Inferior parietal cortex (tissue), 1 donor: ENCODE results near the gene RGS5.
"Not testable (repeated sequence)": the region's sequence is repeated elsewhere in the genome, so short reads cannot be mapped to it uniquely, and the experiment has no call there.

Experiments used
- DNase-seq: peaks from one replicate; pipeline ENCODE4 v3.0.0-alpha.2; 2016; ENCODE audit errors: extremely low spot score

The RGS5 gene, protein sequence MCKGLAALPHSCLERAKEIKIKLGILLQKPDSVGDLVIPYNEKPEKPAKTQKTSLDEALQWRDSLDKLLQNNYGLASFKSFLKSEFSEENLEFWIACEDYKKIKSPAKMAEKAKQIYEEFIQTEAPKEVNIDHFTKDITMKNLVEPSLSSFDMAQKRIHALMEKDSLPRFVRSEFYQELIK

DNA sequence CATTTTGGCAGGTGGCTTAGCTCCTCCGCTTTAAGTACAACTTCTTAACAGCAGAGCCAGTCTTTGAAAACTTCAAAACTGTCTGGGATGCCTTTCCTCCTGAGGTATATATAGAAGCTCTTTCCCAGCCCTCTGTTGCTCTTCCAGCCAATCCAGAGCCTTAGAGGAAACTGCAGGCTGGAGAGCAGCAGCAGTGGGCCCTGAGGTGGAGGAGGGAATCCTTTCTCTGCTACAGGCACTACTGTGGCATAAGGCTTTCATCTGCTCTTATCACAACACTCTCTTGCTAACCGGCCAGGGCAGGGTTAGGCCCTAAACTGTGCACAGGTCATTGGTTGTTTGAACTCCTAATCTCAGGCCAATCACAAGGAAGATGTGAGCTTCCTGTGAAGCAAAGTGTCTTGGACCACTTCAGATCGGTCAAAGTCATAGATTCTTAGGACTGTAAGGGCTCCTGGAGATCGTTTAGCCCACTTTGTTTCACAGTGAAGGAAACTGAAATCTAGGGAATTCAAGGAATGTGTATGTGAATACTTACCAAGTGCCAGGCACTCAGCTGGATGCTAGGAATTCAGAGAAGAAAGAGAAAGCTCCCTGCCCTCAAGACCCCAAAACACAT lies at the start of gene RGS5:
Gene RGS5, minus strand, starts transcription at position 84 of the 619 bp plus-strand sequence. Its CDS starts 81 bp downstream, at position 3.
- no peak for DNase-seq

DNA sequence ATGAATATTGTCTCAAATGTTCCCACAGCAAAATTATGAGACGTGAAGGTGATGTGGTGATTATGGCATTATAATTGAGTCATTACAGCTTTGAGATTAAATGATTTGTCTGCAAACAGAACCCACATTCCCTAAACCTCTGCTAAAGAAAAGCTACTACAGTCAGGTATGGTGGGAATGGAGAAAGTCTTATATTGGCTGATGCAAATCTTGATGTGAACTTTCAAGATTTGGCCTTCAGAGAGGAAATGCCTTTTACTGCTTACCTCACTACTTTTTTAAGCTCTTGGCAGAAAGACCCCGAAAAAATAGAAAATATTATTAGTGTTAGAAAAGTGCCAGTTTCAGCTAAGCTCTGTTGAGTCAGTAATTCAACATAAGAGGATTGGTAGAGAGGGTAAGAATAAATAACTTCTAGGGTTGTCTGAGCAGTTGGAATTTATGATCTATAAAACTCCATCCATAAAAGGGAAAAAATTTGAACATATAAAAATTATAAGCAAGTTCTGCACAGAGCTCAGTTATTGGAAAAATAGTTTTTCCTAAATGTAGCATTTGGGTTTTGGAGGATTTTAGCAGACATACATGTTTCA lies 47.8 kb upstream of the RGS5 start:
- DNase-seq = no peak

DNA sequence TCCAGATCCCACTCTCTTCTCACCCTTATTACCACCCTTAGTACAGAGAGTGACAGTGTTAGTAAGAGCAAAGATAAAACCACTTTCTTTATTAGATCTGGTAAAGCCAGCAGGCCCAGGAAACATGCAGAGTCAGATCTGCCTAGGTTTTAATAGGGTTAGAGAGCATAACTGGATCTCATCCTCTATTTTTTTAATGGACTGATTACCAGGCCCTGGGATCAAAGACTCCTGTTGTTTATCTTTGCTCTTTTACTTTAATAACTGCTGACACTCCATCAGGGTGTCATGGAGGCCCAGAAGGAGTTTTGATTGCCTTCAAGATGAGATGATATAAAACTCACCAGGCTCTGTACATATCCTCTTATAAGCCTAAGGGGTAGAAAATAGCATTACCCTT lies 45.3 kb upstream of the RGS5 start:
- DNase-seq = no peak

DNA sequence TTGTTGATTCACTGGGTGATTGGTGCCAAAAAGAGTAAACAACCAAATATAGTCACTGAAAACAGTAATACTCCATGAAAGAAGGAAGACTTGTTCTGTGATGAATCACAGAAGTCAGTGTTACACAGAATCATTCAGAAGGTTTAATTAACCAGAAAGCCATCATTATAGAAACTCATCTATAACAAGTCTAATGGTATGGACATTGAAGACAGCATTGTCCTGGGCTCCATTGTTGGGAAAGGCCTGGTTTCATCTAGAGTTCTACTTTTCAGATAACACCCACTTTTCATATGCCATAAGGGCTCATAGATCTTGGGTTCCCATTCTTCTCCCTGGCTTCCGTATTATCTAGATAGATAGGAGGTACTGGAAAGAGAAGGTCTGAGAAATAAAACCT lies 41.9 kb upstream of the RGS5 start:
- DNase-seq = not testable (repeated sequence)

DNA sequence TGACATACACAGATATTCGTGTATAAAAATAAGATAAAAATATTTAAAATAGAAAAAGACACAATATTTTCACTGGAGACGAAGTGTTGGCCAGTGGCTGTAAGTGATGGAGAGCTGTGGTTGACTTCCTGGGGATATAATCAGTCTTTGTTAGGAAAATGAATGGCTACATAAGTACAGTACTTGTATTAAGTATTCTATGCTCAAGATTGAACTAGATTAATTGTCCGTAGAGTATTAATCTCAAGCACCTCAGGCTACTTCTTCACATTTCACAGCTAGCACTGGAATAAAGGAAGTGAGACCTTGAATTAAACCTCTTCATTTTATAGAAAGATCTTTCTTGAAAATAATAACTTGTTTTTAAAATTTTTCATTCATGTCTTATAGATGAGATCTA lies 39.0 kb upstream of the RGS5 start:
- no peak for DNase-seq

DNA sequence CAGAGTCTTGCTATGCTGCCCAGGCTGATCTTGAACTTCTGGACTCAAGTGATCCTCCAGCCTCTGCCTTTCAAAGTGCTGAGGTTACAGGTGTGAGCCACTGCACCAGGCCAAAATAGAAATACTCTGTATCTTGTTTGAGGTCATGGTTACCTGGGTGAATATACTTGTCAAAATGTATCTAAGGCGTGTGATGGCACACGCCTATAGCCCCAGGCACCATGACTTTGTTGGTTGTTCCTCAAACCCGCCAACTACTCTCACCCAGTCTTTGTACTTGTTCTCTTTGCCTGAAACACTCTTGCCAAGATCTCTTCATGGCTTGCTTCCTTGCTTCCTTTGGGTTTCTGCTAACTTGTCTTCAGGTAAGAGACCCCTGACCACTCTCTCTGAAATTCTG lies 38.0 kb upstream of the RGS5 start:
- DNase-seq = no peak

DNA sequence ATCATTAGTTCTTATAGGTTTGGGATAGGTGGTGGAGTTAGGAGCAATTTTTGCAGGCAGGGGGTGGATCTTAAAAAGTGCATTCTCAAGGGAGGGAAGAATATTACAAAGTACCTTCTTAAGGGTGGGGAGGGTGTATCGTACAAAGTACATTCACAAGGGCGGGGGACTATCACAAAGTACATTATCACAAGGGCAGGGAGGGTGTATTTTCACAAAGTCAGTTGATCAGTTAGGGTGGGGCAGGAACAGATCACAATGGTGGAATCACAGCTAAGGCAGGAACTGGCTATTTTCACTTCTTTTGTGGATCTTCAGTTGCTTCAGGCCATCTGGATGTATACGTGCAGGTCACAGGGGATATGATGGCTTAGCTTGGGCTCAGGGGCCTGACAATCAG lies 30.9 kb upstream of the RGS5 start:
- DNase-seq = not testable (repeated sequence)

DNA sequence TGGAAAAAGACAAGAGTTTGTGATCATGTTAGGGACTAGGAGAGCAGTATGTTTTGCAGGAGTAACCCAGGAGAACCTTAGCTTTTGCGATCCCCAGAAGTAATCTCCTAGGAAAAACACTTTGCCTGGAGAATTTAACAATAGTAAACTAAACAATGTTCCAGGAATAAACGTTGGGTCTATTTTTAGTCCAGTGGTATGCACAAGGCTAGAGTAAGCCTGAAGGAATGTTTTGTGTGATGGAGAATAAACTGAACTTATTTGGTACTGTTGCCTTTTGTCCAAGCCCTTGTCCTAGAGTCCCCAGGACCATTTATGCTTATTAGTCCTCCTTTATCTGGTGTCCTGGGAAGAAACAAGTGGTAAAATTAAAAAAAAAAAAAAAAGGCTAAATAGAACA lies 28.7 kb upstream of the RGS5 start:
- DNase-seq = no peak

DNA sequence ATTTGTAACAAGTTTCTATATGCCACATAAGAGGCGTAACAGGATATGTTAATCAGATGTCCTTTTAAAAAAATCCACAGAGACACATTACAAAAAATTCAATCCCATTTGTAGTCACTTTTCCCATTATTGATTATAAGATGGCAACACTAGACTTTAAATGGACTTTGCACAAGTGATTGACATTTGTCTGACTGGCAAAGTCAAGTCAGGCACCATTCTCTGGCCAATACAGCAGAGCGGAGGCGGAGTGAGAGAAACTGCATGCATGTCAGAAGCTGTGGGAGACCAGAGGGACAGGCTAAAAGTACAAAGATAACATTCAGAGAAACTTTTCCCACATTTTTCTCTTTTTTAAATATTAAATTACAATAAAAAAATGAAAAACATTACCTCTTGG lies 28.1 kb upstream of the RGS5 start:
- no peak for DNase-seq

DNA sequence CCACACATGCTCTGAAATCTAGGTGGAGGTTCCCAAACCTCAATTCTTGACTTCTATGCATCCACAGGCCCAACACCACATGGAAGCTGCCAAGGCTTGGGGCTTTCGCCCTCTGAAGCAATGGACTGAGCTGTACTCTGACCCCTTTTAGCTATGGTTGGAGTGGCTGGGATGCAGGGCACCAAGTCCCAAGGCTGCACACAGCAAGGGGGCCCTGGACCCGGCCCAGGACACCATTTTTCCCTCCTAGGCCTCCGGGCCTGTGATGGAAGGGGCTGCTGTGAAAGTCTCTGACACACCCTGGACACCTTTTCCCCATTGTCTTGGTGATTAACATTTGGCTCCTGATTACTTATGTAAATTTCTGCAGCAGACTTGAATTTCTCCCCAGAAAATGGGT lies 25.6 kb upstream of the RGS5 start:
- not testable (repeated sequence) for DNase-seq

DNA sequence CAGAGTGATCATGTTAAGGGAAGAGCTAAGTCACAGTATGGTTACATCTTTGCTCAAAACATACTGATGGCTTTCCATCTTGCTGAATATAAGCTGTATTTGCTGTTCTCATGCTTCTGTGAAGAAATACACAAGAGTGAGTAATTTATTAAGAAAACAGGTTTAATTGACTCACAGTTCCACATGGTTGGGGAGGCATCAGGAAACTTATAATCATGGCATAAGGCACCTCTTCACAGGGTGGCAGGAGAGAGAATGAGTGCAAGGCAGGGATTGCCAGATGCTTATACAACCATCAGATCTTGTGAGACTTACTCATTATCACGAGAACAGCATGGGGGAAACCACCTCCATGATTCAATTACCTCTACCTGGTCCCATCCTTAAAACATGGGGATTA lies 24.4 kb upstream of the RGS5 start:
- no peak for DNase-seq

DNA sequence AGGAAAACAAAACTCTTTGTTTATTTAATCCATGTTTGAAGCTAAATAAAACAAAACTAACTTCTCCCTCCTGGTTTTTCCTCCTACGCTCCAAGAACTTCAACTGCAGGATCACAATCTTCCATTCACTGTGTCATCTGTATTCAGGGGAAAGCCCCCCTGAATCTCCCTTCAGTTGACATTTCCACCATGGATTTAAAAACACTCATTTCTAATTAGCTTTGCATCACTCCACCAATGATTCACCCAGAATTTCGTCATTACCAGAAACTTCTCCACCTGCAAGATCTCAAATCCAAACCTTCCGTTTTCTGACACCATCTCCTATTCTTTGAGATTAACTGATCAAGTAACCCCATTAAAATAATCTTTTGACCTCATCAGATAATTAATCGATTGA lies 10.9 kb upstream of the RGS5 start:
- DNase-seq = no peak

DNA sequence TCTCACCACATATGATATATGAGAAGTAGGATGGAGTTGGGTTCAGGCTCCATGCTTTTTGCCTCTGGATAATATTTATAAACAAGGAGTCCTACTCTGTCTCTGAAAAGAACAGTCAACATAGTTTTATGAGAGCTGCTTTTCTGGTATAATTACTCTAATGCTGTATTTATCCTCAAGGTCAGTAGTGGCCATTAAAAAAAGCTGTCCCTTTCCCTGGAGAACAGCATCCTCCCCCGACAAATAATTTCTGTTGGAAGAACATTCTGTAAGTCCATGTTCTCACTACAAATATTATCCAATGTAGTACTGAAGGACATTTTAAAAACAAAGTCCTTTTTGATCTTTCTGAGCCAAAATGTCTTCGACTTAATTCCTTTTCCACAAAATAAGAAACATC lies 9.0 kb upstream of the RGS5 start:
- DNase-seq = no peak

DNA sequence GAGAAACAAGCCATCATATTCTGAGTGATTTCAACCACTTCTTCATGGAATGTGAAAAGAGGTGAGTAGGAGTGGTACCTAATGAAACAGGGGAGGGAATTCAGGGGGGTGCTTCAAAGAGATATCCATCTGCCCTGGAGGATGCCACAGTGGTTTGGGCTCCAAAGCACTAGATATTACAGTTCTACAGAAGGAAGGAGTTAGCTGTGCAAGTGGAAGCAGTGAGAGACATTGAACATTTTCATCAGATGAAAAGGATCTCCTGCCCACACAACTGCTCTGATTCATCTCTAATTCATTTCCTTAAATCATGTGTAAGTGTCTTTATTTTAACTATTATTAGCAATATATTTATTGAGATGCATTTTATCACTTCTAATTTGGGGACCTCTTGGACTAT lies 2.8 kb upstream of the RGS5 start:
- DNase-seq = no peak

DNA sequence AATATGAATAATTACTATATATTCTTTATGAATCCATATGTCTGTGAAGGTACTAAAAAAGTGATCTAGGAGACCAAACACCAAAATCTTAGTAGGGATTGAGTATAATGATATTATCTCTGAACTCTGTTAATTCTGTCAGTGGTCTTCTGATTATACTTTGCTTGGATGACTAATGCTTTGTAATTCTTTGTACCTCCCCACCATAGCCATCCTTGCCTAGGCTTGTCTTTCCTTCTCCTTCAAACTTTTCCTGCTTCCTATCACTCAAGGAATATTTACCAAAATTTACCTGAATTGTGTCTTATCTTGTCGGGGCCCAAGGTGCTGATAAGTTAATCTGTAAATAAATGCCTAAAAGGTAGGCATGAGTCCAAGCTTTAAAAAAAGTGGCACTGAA lies 845 bp upstream of the RGS5 start:
- no peak for DNase-seq

DNA sequence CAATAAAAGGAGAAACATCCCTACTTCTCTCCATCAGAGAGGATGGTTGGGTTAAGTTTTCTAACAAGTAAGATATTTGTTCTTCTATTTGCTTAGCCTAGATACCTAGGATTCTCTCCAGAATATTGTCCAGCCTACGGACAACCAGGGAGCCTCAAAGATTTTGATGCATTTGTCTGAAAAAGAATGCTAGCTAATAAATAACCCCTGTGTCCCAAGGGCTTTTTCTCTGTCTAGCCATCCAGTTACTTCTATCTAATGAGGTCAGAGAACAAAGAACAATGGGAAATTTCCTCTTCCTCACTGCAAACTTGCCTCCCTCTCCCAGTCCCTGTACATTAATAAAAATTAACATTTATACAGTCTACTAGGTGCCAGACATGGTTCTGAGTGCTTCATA lies 810 bp downstream of the RGS5 start:
- no peak for DNase-seq

DNA sequence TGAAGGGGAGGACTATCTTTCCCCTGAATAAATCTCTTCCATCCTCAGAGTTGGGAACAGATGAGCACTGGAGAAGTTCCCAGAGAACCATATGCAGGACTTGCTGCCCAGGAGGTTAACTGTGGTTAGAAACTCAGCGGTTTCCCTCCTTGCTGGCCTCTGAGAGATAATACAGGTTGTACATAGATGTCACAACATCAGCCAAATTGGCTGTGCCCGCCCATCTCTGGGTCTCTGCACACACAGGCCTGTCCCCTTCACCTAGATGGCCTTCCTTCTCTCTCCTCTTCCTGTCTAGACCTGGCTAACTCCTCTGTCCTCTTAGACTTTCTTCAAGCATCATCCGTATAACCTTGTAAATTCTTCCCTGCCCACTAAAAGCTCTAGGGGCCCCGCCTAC lies 5.7 kb downstream of the RGS5 start:
- DNase-seq = no peak

DNA sequence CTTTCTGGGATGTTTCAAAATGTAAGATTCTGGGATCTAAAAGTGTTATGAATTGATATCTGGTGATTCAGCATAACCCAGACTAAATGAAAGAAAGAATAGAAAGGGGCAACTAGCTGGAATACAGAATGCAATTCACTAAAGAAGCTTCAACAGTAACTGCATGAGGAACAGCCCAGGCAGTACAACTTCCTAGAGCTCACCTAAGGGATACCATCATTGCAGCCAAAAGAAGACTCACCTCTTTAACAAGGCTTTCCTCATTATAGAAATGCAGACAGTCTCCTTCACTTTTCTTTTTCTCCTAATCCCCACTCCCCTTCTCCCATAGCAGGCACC lies 6.3 kb downstream of the RGS5 start:
- no peak for DNase-seq

DNA sequence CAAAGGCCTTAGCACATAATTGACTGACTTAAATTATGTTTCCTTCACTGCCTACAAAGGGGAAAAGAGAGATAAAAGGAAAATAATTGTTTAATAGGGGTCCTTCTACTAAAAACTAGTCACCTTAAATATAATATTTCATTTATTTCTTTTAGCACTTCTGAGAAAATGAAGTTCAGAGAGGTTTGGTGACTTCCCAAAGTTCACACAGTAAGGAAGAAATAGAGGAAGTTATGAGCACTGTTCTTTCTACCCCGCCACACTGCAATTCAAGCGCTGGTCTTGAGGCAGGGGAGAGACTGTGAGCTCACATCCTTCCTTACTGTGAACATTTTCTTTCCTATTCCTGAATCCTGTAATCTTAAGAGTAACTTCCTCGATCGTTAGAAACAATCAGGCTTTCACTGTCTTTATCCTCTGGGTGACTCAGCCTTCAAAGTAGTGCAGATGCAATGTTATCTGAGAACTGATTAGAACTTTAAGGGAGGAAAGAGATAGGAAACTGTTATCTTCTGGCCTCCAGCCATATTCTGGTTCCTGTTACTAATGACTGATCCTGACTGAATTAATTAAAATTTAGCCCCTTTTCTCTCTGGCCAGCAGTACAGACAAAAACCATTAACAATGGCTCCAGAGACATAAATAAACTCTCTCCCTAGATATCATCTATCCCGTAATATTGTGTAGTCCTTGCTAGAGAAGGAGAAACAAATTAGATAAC lies 6.8 kb downstream of the RGS5 start:
- no peak for DNase-seq

DNA sequence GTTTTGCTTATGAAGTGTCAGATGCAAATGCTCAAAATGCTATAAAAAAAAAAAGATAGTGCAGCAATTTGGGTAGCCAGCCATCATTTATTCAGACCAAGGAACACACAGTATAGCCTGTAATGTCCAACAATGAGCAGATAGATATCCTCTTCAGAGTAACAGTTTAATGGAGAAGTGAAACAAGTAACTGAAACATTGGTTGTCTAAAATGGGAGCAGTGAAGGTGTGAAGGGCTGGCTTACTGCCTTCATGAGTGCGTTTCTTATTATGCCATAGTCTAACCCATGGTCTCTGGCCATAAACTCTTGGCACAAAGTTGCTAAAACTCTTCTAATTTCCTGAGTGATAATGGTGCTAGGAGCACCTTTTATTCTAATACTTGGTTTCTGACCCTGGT lies 11.4 kb downstream of the RGS5 start:
- DNase-seq = no peak

DNA sequence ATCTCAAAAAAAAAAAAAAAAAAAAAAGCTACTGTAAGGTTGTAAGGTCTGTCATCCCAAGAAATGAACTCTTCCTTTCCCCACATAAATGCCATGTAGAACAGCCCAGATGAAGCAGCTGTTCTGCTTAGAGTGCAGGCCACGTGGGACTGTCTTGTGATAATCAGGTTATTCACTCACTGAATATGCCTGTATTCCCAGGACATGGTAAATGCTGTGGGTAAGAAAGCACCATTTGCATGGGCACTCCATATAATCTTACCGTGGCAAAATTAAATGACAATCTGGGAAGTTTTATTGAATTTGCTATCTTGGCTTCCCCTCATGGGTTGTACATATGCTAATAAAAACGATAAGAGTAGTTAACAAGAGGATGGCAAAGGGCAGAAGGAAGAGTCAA lies 13.8 kb downstream of the RGS5 start:
- no peak for DNase-seq

DNA sequence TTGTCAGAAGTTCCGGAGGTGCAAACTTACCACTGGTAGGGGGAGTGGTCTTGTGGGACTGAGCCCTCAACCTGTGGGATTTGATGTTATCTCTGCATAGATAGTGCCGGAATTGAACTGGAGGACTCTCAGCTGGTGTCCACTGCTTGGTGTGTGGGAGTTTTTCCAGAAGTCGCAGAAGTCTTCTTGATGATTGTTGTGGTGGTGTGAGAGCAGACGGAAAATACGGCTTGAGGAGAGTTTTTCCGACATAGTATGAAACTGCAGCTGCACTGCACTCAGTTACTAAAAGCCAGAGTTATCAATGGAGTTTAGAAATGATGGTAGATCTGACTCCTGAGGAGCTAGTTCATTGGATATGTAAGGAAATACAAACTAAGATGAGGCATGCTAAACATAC lies 14.9 kb downstream of the RGS5 start:
- DNase-seq = no peak

DNA sequence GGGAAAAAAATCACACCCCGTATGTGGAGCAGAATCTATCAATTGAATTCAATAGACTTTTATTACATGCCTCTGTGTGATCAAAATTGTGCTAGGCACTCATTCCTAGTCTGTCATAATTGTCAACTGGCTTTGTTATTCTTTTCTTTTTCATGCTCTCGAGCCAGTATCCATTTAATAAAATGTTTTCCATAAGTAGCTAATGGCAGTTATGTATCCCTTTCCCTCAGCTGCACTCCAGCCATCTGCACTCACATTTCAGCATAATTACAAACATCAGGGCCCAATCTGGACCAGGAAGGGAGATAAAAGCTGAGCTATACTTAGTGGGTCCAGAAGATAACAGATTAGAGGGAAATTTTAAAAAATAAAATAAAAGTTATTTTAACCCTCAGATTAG lies 15.9 kb downstream of the RGS5 start:
- no peak for DNase-seq
